ENCODE results near the gene FGFBP1.
"Not testable (repeated sequence)": the region's sequence is repeated elsewhere in the genome, so short reads cannot be mapped to it uniquely, and the experiment has no call there.

Gene FGFBP1

GRCh38 chr4:15944895-15945294 lies 6.4 kb upstream of the FGFBP1 start:
- no peak for DNase-seq

- no peak for DNase-seq
These were observed 3.7 kb upstream of the FGFBP1 start for GRCh38 chr4:15942283-15942682.

- no peak for DNase-seq
These were observed 358 bp downstream of the FGFBP1 start for GRCh38 chr4:15938182-15938581.

GRCh38 chr4:15936495-15936894 lies 2.0 kb downstream of the FGFBP1 start:
- no peak for DNase-seq

- no peak for DNase-seq
These were observed 2.8 kb downstream of the FGFBP1 start for GRCh38 chr4:15935504-15936402.

GRCh38 chr4:15934259-15934658 lies 4.3 kb downstream of the FGFBP1 start:
- DNase-seq, result no peak

- no peak for DNase-seq
These were observed 6.9 kb downstream of the FGFBP1 start for GRCh38 chr4:15931451-15932210.

GRCh38 chr4:15930314-15930713 lies 8.2 kb downstream of the FGFBP1 start:
- no peak for DNase-seq

- DNase-seq, result no peak
These were observed 9.0 kb downstream of the FGFBP1 start for GRCh38 chr4:15929540-15929939.

GRCh38 chr4:15928883-15929282 lies 9.7 kb downstream of the FGFBP1 start:
- no peak for DNase-seq

GRCh38 chr4:15926486-15926885 lies 12.1 kb downstream of the FGFBP1 start:
- DNase-seq, result no peak

GRCh38 chr4:15925830-15926229 lies 12.7 kb downstream of the FGFBP1 start:
- no peak for DNase-seq

GRCh38 chr4:15921592-15921932 lies 17.0 kb downstream of the FGFBP1 start:
- DNase-seq, result no peak

GRCh38 chr4:15920723-15921591 lies 17.6 kb downstream of the FGFBP1 start:
- no peak for DNase-seq

- no peak for DNase-seq
These were observed 19.9 kb downstream of the FGFBP1 start for GRCh38 chr4:15918484-15919129.

GRCh38 chr4:15917297-15917696 lies 21.2 kb downstream of the FGFBP1 start:
- DNase-seq, result no peak

- DNase-seq, result not testable (repeated sequence)
These were observed 22.2 kb downstream of the FGFBP1 start for GRCh38 chr4:15916358-15916757.

- DNase-seq, result no peak
These were observed 23.8 kb downstream of the FGFBP1 start for GRCh38 chr4:15914736-15915135.

- no peak for DNase-seq
These were observed 24.2 kb downstream of the FGFBP1 start for GRCh38 chr4:15914291-15914690.

- DNase-seq, result no peak
These were observed 24.9 kb downstream of the FGFBP1 start for GRCh38 chr4:15913631-15913970.

- DNase-seq, result no peak
These were observed 25.4 kb downstream of the FGFBP1 start for GRCh38 chr4:15912961-15913630.

- no peak for DNase-seq
These were observed 26.3 kb downstream of the FGFBP1 start for GRCh38 chr4:15912236-15912635.

Data from NCI-H2171 (cell line).